ENCODE results near the gene AP3D1. TPM values are rescaled to one million over a fixed set of nuclear protein-coding genes. Genes with fewer than 3 reads are reported as not detected.

Gene AP3D1
- total RNA-seq, 1 experiment from 2014 or later: 78.9 TPM

DNA sequence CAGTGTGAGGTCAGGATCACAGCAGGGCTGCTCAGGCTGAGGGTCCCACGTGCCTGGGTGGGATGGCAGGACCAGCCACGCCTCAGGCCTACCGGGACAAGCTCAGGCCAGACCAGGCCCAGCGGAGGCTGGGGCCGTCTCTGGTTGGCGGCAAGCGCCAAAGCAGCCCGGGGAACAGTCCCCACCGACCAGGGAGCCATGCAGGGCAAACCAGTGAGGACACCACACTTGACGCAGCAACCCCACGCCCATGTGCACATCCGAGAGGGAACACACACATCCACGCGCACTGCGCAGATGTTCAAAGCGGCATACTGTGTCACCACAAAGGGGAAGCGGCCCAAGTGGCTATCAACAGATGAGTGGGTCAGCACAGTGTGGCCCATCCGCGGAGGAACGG lies 39.5 kb downstream of the AP3D1 start:
- Histone ChIP-seq H3K9me3 (replicated peaks) (no peaks in the 10 kb centered on the region), H3K4me1 (replicated peaks) (no peaks in the 10 kb centered on the region), H3K36me3 (peaks cover 93% of the 10 kb centered on the region)

DNA sequence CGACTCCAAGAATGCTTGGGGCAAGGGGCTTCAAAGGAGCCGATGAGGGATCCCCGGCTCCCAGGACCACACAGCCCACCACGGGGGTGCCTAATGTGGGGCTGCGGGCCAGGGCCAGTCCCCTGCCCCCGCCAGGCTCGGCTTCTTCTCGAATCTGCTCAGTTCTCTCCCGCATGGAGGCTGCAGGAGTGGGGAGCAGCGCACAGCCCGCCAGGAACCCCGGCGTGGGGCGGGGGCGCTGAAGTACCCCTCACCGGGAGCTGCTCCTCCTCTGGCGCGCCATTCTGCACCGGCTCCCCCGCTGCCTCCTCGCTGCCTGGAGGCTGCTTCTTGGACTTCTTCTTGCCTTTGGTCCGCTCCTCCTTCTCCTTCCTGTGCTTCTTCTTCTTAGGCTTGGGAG lies 39.9 kb downstream of the AP3D1 start:
- Histone ChIP-seq H3K27me3 (replicated peaks) (no peaks in the 10 kb centered on the region), H3K9me3 (replicated peaks) (no peaks in the 10 kb centered on the region), H3K4me3 (no peak overlapping the region), H3K4me1 (replicated peaks) (no peaks in the 10 kb centered on the region), H3K27ac (no peak overlapping the region), H3K36me3 (peaks cover 93% of the 10 kb centered on the region)
- no peak for DNase-seq (ENCODE audit: low read depth in 1 of 2, low spot score in 2 of 2)

More for the DNA sequence above, 39.5 kb downstream of the AP3D1 start:
- no peak for DNase-seq (ENCODE audit: low read depth in 1 of 2, low spot score in 2 of 2)
- H3K27me3 ChIP-seq (replicated peaks): no peaks in the 10 kb centered on the region
- H3K4me3 ChIP-seq: no peak overlapping the region
- H3K27ac ChIP-seq: no peak overlapping the region

DNA sequence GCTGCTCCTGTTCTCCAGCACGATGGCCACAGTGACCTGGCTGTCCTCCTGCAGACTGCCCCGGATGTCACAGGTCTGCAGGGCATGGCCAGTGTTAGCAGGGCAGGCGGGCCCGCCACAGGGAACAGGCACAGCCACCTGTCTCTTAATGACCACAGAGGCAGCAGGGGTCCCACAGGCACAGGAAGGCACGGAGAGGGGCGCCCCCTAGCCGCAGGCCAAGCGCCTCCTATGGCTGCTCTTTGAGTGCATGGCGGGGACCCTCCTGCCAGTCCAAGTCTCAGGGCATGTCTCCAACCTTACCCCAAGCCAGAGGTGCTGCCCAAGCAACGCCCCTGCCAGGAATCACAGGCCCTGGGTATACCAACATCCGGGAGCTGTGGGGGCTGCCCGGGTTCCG lies 40.5 kb downstream of the AP3D1 start:
- no peaks in the 10 kb centered on the region for H3K27me3 ChIP-seq (replicated peaks)
- H3K4me1 ChIP-seq (replicated peaks): no peaks in the 10 kb centered on the region
- H3K36me3 ChIP-seq: peaks cover 93% of the 10 kb centered on the region
- H3K4me3 ChIP-seq: no peak overlapping the region
- H3K9me3 ChIP-seq (replicated peaks): 0 out of 2 replicates have a peak, but pooled peaks cover 3% of the 10 kb centered on the region
- no peak overlapping the region for H3K27ac ChIP-seq
- no peak for DNase-seq (ENCODE audit: low read depth in 1 of 2, low spot score in 2 of 2)

DNA sequence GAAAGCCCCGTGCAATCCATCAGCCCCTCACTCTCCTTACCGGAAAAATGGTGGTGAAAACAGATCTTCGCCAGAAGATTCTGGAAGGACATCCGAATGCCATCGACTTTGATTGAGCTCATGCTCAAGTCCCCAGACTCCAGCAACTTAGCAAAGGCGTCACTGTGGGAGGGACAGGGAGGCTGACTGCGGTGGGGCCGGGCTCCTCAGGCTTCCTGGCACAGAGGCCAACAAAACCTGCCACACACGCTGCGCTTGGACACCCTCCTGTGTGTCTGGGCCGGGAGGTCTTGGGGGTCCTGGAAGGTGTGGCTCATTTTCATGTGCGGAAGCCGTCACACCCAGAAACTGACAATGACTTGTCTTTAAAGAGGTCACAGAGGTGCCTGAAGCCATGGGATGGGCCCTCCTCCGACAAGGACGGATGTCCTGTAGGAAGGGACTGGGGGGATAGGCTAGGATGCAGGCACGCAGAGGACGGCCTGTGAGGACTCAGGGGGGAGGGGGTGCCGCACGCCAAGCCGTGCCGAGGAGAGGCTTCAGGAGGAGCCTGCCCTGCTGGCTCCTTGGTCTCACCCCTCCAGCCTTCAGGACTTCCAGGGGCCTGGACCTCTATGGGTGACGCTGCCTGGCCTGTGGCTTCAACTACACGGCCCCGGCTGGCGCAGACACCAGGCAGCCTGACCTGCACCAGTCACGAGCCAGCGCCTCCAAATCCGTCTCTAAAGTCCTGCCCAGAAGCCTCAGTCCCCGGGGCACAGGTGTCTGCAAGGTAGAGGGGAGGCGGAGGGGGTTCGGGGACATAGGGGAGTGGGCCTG lies 42.1 kb downstream of the AP3D1 start:
- H3K9me3 ChIP-seq (replicated peaks): peaks cover 7% of the 10 kb centered on the region; the same call in 1 of the 2 replicates
- H3K4me3 ChIP-seq: no peak overlapping the region
- no peak for DNase-seq (ENCODE audit: low read depth in 1 of 2, low spot score in 2 of 2)
- H3K4me1 ChIP-seq (replicated peaks): no peaks in the 10 kb centered on the region
- H3K27ac ChIP-seq: no peak overlapping the region
- no peaks in the 10 kb centered on the region for H3K27me3 ChIP-seq (replicated peaks)
- peaks cover 91% of the 10 kb centered on the region for H3K36me3 ChIP-seq

DNA sequence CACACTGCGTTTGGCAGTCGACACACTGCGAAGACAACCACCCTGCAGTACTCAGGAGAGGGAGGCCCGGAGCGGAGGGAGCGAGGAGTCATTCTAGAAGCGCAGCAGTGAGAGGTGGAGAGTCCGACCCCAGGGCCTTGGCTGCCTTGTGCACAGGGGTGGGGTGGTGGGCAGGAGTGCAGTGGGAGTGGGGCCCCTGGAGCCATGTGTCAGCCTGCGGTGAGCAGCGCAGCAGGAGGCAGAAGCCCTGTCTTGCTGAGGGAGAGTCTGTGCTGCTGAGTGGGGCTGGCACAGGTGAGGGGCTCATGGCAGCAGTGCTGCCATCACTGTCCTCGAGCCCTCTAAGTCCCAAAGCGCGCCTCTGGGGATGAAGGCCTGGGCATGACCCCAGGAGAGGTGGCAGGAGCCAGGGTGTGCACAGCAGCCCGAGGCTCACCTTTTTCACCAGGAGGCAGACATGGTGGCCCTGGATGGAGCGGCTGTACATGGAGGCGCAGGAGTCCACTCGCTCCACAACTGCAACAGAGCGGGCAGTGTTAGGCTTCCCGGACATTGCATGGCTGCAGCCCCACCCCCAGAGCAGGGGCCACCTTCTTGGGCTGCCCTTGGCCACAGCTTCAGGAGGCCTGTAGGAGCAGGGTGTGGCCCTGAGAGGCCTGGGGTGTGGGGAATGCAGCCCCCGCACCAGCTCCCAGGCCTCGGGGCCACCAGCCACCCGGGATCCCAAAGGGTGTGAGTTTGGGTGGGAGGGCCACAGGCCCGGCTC lies 42.9 kb downstream of the AP3D1 start:
- DNase-seq (ENCODE audit: low read depth in 1 of 2, low spot score in 2 of 2): no peak
- Histone ChIP-seq H3K27ac (no peak overlapping the region), H3K9me3 (replicated peaks) (peaks cover 7% of the 10 kb centered on the region; the same call in 1 of the 2 replicates), H3K4me3 (no peak overlapping the region), H3K36me3 (peaks cover 83% of the 10 kb centered on the region), H3K4me1 (replicated peaks) (no peaks in the 10 kb centered on the region), H3K27me3 (replicated peaks) (no peaks in the 10 kb centered on the region)

DNA sequence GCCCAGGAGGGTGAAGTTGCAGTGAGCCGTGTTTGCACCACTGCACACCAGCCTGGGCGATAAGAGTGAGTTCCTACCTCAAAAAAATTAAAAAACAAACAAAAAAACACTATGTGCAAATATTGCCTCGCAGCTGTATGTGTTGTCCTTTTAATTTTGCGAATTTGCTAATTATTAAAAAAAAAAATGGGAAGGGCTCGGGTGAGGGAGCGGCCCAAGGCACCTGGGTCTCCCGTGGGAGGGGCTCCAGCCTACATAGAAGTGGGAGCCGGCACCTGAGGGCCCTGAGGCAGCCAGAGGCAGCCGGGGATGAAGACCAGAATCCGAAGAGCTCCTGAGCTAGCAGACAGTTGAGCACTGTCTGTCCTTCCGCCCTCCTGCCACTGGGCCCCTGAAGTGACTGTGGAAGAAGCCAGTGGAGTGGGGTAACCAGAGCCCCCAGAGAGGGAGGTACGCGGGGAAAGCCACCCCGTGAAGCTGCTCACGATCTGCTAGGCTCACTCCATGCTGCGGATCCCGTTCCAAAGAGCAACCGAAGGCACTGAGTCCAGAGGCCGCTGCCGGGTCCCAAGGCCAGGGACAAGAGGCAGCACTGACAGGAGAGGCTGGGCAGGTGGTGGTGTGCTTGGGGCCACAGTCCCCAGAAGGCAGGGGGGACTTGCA lies 48.2 kb downstream of the AP3D1 start:
- peaks cover 7% of the 10 kb centered on the region; the same call in 1 of the 2 replicates for H3K9me3 ChIP-seq (replicated peaks)
- no peak overlapping the region for H3K27ac ChIP-seq
- DNase-seq (ENCODE audit: low read depth in 1 of 2, low spot score in 2 of 2): no peak
- no peaks in the 10 kb centered on the region for H3K4me1 ChIP-seq (replicated peaks)
- peaks cover 66% of the 10 kb centered on the region for H3K36me3 ChIP-seq
- no peak overlapping the region for H3K4me3 ChIP-seq
- H3K27me3 ChIP-seq (replicated peaks): no peaks in the 10 kb centered on the region

DNA sequence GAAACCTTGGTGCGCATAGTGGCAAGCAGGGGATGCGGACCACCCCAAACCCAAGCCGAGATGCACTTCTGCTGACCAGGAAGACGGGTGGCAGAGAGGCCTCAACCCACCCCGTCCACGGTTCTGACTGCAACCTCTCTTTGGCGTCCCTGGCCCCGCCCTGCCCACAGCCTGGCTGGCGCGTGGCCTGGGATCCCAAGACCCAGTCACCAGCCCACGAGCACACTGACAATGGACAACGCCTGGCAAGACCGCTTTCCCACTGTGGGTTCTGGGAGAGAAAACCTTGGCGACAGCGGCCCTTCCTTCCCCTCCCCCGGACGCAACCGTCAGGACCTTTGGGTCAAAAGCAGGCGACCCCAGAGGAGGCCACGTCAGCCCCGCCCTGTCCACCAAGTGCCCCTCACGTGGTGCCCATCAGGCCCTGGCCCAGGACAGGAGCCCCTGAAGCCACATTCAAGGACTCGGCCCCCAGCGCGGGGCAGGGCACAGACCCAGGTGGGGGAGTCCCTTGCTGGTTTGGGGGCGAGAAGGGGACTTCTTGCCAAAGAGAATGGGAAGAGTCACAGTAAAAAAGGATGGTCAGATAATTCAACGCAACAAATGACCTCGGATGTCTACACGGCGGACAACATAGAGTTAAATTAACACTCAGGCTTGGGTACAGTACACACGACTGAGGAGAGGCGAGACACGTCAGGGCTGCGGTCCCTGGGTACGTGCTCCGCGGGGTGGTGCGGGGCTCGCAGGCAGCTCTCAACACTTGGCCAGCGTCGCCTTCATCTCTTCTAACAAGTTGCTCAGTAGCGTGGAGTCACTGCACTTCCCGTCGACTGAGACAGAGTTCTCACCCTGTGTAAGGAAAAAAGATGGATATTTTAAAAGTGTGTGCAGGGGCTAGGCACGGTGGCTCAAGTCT lies 49.7 kb downstream of the AP3D1 start:
- Histone ChIP-seq H3K4me1 (replicated peaks) (peaks cover 8% of the 10 kb centered on the region), H3K4me3 (no peak overlapping the region), H3K36me3 (peaks cover 54% of the 10 kb centered on the region), H3K9me3 (replicated peaks) (peaks cover 7% of the 10 kb centered on the region; the same call in 1 of the 2 replicates), H3K27me3 (replicated peaks) (no peaks in the 10 kb centered on the region), H3K27ac (no peak overlapping the region)
- no peak for DNase-seq (ENCODE audit: low read depth in 1 of 2, low spot score in 2 of 2)

DNA sequence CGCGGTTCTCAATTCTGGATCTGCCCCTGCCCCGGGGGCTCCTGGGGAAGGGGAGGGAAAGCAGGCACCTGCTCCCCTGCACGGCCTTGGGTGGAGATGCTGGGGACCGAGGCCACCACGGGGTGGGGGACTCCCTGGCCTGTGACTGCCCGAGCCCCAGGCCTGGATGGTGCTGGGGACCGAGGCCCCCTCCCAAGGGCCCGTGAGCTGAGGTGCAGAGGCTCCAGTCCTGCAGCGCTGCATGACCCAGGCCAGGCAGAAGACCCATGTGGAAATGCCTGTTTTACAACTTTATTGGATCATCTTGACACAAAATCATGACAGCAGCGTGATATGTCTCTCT lies 50.7 kb downstream of the AP3D1 start:
- H3K9me3 ChIP-seq (replicated peaks): peaks cover 4% of the 10 kb centered on the region; the same call in 1 of the 2 replicates
- no peak overlapping the region for H3K4me3 ChIP-seq
- no peaks in the 10 kb centered on the region for H3K27me3 ChIP-seq (replicated peaks)
- H3K4me1 ChIP-seq (replicated peaks): peaks cover 8% of the 10 kb centered on the region
- H3K36me3 ChIP-seq: peaks cover 44% of the 10 kb centered on the region
- no peak for DNase-seq (ENCODE audit: low read depth in 1 of 2, low spot score in 2 of 2)
- no peak overlapping the region for H3K27ac ChIP-seq

DNA sequence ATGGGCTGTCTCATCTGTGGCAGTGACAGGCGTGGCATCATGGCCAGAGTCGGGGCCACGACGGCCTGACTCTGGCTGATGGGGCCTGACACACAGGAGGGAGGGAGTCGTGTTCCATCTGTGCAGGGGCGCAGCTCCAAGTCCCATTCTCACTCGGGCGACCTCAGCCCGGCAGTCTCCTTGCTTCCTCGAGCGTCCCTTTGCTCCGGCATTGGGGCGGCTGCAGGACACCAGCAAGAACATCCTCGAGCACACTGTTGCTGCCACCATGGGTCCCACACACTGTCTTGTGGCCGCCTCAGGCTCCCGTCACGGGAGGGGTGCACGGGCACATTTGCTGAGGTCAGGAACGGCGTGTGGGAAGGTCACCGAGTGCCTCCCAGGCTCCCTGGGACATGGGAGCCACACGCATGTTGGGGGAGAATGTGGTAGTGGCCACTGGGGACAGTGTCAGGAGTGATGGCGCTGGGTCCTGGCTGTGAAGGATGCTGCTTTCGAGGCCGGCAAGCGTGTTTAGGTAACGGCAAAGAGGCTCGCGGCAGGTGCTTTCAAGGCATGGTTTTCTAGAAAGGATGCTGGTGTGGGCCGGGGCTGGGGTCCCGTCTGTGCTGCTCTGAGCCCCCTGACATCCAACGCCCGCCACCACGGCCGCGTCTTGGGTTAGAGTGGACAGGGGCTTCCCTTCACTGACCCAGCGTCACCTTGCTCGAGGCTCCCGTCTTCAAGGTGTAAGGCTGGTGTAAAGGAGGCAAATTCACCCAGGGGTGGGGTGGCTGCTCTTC lies 51.2 kb downstream of the AP3D1 start:
- peaks cover 38% of the 10 kb centered on the region for H3K36me3 ChIP-seq
- H3K4me1 ChIP-seq (replicated peaks): peaks cover 10% of the 10 kb centered on the region
- peaks cover 4% of the 10 kb centered on the region; the same call in 1 of the 2 replicates for H3K9me3 ChIP-seq (replicated peaks)
- H3K27ac ChIP-seq: no peak overlapping the region
- no peak for DNase-seq (ENCODE audit: low read depth in 1 of 2, low spot score in 2 of 2)
- H3K4me3 ChIP-seq: no peak overlapping the region
- H3K27me3 ChIP-seq (replicated peaks): no peaks in the 10 kb centered on the region

DNA sequence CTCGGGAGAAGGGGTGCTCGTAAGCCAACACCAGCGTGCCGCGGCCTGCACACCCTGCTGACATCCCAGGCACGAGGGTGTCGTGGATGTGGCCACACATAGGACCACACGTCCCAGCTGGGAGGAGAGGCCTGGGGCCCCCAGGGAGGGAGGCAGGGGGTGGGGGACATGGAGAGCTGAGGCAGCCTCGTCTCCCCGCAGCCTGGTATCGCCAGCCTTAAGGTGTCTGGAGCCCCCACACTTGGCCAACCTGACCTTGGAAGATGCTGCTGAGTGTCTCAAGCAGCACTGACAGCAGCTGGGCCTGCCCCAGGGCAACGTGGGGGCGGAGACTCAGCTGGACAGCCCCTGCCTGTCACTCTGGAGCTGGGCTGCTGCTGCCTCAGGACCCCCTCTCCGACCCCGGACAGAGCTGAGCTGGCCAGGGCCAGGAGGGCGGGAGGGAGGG lies 52.3 kb downstream of the AP3D1 start:
- Histone ChIP-seq H3K36me3 (peaks cover 33% of the 10 kb centered on the region), H3K27ac (no peak overlapping the region), H3K27me3 (replicated peaks) (no peaks in the 10 kb centered on the region), H3K9me3 (replicated peaks) (no peaks in the 10 kb centered on the region), H3K4me3 (no peak overlapping the region), H3K4me1 (replicated peaks) (peaks cover 21% of the 10 kb centered on the region)
- no peak for DNase-seq (ENCODE audit: low read depth in 1 of 2, low spot score in 2 of 2)

DNA sequence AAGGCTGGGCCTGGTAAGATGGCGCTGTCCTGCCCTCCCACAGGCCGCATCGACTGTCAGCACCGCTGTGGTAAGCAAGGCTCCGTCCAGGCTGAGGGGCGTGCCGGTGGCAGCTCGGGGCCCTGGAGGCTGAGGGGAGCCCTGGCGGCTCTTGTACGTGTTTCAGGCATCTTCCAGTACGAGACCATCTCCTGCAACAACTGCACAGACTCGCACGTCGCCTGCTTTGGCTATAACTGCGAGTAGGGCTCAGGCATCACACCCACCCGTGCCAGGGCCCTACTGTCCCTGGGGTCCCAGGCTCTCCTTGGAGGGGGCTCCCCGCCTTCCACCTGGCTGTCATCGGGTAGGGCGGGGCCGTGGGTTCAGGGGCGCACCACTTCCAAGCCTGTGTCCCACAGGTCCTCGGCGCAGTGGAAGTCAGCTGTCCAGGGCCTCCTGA lies 53.5 kb downstream of the AP3D1 start:
- peaks cover 38% of the 10 kb centered on the region for H3K36me3 ChIP-seq
- no peaks in the 10 kb centered on the region for H3K27me3 ChIP-seq (replicated peaks)
- H3K4me1 ChIP-seq (replicated peaks): peaks cover 27% of the 10 kb centered on the region
- no peak overlapping the region for H3K4me3 ChIP-seq
- no peaks in the 10 kb centered on the region for H3K9me3 ChIP-seq (replicated peaks)
- H3K27ac ChIP-seq: no peak overlapping the region
- DNase-seq (ENCODE audit: low read depth in 1 of 2, low spot score in 2 of 2): no peak

DNA sequence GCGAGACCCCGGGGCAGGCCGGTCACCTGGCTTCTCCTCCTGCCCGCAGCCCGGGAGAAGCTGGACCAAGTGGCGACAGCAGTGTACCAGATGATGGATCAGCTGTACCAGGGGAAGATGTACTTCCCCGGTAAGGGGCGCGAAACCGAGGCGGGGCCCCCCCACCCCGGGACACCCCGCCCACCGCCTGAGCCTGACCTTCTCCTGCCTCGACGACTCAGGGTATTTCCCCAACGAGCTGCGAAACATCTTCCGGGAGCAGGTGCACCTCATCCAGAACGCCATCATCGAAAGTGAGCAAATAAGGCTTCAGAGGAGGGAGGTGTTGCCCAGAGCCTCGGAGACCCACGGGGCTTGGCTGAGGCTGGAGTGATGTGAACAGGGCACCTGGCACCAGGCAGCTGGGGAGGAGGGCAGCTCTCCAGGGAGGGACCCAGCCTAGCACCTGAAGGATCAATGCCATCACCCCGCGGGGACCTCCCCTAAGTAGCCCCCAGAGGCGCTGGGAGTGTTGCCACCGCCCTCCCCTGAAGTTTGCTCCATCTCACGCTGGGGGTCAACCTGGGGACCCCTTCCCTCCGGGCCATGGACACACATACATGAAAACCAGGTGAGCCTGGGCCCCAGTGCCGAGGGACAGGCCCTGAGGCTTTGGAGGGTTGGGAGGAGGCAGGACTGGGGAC lies 54.0 kb downstream of the AP3D1 start:
- H3K9me3 ChIP-seq (replicated peaks): no peaks in the 10 kb centered on the region

More for the DNA sequence above, 54.0 kb downstream of the AP3D1 start:
- Histone ChIP-seq H3K4me3 (peak overlapping the region; percentile 32), H3K27me3 (replicated peaks) (no peaks in the 10 kb centered on the region), H3K27ac (no peak overlapping the region), H3K36me3 (peaks cover 36% of the 10 kb centered on the region), H3K4me1 (replicated peaks) (peaks cover 27% of the 10 kb centered on the region)
- DNase-seq (ENCODE audit: low read depth in 1 of 2, low spot score in 2 of 2): peak in 1 of 2 experiments; percentile 16
